Peyer's patch (tissue), 4 donors: Measurements from ENCODE around the gene DHFR2. TPM values are rescaled to one million over a fixed set of nuclear protein-coding genes. Genes with fewer than 3 reads are reported as not detected.
"Not testable (repeated sequence)": the region's sequence is repeated elsewhere in the genome, so short reads cannot be mapped to it uniquely, and the experiment has no call there.

Source experiments
- DNase-seq, 3 donors: peaks; one replicate each; pipeline ENCODE4 v3.0.0-alpha.2; 2017 to 2019
- H3K27ac ChIP-seq, 4 donors: fragments of 200-600 bp; sonication (generic); one replicate each; pipeline ENCODE4 v1.5.1; 2016 to 2019
- H3K27me3 ChIP-seq, 2 donors: fragments of 200-600 bp; sonication (generic); one replicate each; pipeline ENCODE4 v1.5.1; 2019
- H3K36me3 ChIP-seq, 3 donors: fragments of 200-600 bp; sonication (generic); one replicate each; pipeline ENCODE4 v1.5.1; 2016 to 2019
- H3K4me1 ChIP-seq, 4 donors: fragments of 200-600 bp; sonication (generic); one replicate each; pipeline ENCODE4 v1.5.1; 2016 to 2019
- H3K4me3 ChIP-seq, 4 donors: fragments of 200-600 bp; sonication (generic); 1 replicate in 3 of 4; 2 replicates in 1 of 4; pipeline ENCODE4 v1.5.1; 2016 to 2019; ENCODE audit warnings: mild to moderate bottlenecking in 1 of 4
- H3K9me3 ChIP-seq, 4 donors: fragments of 200-600 bp; sonication (generic); one replicate each; pipeline ENCODE4 v1.5.1; 2016 to 2019; ENCODE audit warnings: mild to moderate bottlenecking in 1 of 4
- POLR2A ChIP-seq, 2 donors: fragments of 450-650 bp; IDR thresholded peaks; one replicate each; pipeline ENCODE4 v1.5.1; 2017; ENCODE audit warnings: antibody characterized with exemption in 2 of 2, mild to moderate bottlenecking in 2 of 2, moderate library complexity in 2 of 2
- total RNA-seq, 4 donors: library from RNA; depleted of rRNA; stranded (reverse); fragments of >200 nt; gene quantifications; one replicate each; pipeline ENCODE4 v1.1.0, GENCODE V29; 2016
- TF ChIP-seq, protein P1 (sequence below), 6 experiments: fragments of 450-650 bp in 4 of 6; fragments of 200-600 bp in 2 of 6; sonication (generic) in 1 of 6; IDR thresholded peaks; one replicate each; pipeline ENCODE4 v1.5.1; 2017 to 2019; ENCODE audit warnings: antibody characterized with exemption in 6 of 6, mild to moderate bottlenecking in 3 of 6, moderate library complexity in 1 of 6

The DHFR2 gene
- total RNA-seq, 4 donors from 2014 or later = 5.2 to 10.0 (median 6.0) TPM

DNA sequence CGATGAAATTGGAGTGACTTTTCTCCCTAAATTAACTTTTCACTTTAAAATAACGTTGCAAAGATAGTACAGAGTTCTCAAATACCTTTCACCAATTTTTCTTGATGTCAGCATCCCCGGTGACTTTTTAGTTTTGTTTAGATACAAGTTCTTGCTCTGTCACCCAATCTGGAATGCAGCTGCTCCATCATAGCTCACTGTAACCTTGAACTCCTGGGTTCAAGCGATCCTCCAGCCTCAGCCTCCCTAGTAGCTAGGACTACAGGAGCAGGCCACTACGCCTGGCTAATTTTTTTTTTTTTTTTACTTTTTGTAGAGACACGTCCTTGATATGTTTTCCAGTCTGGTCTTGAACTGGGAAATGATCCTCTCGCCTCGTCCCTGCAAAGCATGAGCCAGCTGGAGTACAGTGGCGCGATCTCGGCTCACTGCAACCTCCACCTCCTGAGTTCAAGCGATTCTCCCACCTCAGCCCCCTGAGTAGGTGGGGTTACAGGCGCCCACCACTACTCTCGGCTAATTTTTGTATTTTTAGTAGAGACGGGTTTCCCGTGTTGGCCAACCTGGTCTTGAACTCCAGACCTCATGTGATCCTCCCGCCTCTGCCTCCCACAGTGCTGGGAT is 892 bp upstream of the DHFR2 start:
- H3K27me3 ChIP-seq = no peaks in the 10 kb centered on the region
- H3K9me3 ChIP-seq = no peaks in the 10 kb centered on the region
- H3K27ac ChIP-seq = peak overlapping the region; percentile 91 to 97 (median 94)
- peaks cover 0 to 24% (median 7%) of the 10 kb centered on the region in 4 donors for H3K4me1 ChIP-seq
- TF ChIP-seq, protein P1, sequence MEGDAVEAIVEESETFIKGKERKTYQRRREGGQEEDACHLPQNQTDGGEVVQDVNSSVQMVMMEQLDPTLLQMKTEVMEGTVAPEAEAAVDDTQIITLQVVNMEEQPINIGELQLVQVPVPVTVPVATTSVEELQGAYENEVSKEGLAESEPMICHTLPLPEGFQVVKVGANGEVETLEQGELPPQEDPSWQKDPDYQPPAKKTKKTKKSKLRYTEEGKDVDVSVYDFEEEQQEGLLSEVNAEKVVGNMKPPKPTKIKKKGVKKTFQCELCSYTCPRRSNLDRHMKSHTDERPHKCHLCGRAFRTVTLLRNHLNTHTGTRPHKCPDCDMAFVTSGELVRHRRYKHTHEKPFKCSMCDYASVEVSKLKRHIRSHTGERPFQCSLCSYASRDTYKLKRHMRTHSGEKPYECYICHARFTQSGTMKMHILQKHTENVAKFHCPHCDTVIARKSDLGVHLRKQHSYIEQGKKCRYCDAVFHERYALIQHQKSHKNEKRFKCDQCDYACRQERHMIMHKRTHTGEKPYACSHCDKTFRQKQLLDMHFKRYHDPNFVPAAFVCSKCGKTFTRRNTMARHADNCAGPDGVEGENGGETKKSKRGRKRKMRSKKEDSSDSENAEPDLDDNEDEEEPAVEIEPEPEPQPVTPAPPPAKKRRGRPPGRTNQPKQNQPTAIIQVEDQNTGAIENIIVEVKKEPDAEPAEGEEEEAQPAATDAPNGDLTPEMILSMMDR (IDR thresholded peaks at IDR 0.05) = no peak
- no peak for TF ChIP-seq POLR2A (IDR thresholded peaks at IDR 0.05)
- H3K4me3 ChIP-seq = peak overlapping the region; percentile 62 to 88 (median 74)
- DNase-seq = no peak
- peaks cover 0 to 17% (median 0%) of the 10 kb centered on the region in 3 donors for H3K36me3 ChIP-seq

DNA sequence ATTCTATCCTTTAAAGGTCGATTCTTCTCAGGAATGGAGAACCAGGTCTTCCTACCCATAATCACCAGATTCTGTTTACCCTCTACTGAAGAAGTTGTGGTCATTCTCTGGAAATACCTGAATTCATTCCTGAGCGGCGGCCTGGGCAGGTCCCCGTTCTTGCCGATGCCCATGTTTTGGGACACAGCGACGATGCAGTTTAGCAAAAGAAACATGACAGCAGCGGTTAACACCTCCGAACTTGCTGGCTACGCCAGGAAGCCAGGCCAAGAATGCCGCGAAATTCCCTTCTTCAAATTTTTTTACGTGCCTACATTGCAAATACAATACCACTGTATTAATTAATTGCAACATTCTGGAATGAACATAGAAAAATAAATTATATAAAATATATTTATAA is 1.4 kb downstream of the DHFR2 start:
- Histone ChIP-seq H3K4me1 (peaks cover 0 to 24% (median 7%) of the 10 kb centered on the region in 4 donors), H3K9me3 (no peaks in the 10 kb centered on the region), H3K4me3 (no peak overlapping the region), H3K27ac (no peak overlapping the region), H3K27me3 (no peaks in the 10 kb centered on the region), H3K36me3 (peaks cover 0 to 6% (median 0%) of the 10 kb centered on the region in 3 donors)
- no peak for DNase-seq
- TF ChIP-seq POLR2A (IDR thresholded peaks at IDR 0.05) = no peak
- TF ChIP-seq, protein P1 (IDR thresholded peaks at IDR 0.05) = no peak

DNA sequence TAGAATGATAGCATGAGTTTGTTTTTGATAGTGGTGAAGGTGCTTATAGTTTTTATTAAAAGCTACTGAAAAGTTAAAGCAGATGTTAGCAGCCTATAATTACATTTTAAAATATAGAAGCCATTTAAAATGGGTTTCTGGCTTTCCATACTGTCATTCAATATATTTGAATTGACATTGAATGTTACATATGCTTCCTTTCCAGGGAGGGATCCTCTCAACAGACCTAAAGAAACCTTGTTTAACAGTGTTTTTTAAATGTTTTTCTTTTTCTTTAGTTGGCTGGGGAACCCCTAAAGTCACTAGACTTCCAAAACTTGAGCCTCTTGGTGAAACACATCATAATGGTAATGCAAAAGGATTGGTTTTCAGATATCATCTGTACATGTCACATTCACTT is 12.2 kb downstream of the DHFR2 start:
- Histone ChIP-seq H3K27me3 (no peaks in the 10 kb centered on the region), H3K4me3 (no peak overlapping the region), H3K27ac (no peak overlapping the region), H3K4me1 (no peaks in the 10 kb centered on the region), H3K36me3 (no peaks in the 10 kb centered on the region), H3K9me3 (no peaks in the 10 kb centered on the region)
- no peak for DNase-seq
- TF ChIP-seq, protein P1 (IDR thresholded peaks at IDR 0.05) = no peak
- TF ChIP-seq POLR2A (IDR thresholded peaks at IDR 0.05) = no peak

- DNase-seq = no peak
- TF ChIP-seq POLR2A (IDR thresholded peaks at IDR 0.05) = no peak
- TF ChIP-seq, protein P1 (IDR thresholded peaks at IDR 0.05) = no peak
- no peak overlapping the region for H3K27ac ChIP-seq
- H3K4me1 ChIP-seq = no peaks in the 10 kb centered on the region
- H3K36me3 ChIP-seq = peaks cover 0 to 5% (median 0%) of the 10 kb centered on the region in 3 donors
- H3K27me3 ChIP-seq = no peaks in the 10 kb centered on the region
- H3K4me3 ChIP-seq = no peak overlapping the region
- H3K9me3 ChIP-seq = no peaks in the 10 kb centered on the region
These were observed 13.4 kb downstream of the DHFR2 start for GRCh38 chr3:94049267-94049666.

- Histone ChIP-seq H3K27me3 (no peaks in the 10 kb centered on the region), H3K4me3 (no peak overlapping the region), H3K4me1 (no peaks in the 10 kb centered on the region), H3K9me3 (no peaks in the 10 kb centered on the region), H3K36me3 (peaks cover 0 to 10% (median 0%) of the 10 kb centered on the region in 3 donors), H3K27ac (no peak overlapping the region)
- TF ChIP-seq, protein P1 (IDR thresholded peaks at IDR 0.05) = no peak
- no peak for TF ChIP-seq POLR2A (IDR thresholded peaks at IDR 0.05)
- DNase-seq = no peak
These were observed 16.2 kb downstream of the DHFR2 start for GRCh38 chr3:94046533-94046932.

DNA sequence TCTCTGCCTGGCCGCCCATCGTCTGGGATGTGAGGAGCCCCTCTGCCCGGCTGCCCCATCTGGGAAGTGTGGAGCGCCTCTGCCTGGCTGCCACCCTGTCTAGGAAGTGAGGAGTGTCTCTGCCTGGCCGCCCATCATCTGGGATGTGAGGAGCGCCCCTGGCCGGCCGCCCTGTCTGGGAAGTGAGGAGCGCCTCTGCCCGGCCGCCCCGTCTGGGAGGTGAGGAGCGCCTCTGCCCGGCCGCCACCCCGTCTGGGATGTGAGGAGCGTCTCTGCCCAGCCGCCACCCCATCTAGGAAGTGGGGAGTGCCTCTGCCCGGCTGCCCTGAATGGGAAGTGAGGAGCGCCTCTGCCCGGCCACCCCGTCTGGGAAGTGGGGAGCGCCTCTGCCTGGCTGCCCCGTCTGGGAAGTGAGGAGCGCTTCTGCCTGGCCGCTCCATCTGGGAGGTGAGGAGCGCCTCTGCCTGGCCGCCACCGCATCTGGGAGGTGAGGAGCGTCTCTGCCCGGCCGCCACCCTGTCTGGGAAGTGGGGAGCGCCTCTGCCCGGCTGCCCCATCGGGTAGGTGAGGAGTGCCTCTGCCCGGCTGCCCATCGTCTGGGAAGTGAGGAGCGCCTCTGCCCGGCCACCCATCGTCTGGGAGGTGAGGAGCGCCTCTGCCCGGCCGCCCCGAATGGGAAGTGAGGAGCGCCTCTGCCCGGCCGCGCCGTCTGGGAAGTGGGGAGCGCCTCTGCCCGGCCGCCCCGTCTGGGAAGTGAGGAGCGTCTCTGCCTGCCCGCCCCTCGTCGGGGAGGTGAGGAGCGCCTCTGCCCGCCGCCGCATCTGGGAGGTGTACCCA is 18.4 kb downstream of the DHFR2 start:
- not testable (repeated sequence) for H3K9me3 ChIP-seq, H3K27me3 ChIP-seq, H3K27ac ChIP-seq, H3K4me3 ChIP-seq, H3K4me1 ChIP-seq, H3K36me3 ChIP-seq, DNase-seq
